OCI-LY7 (cell line): ENCODE measurements around the gene USP6NL.

Source experiments
- EZH2phosphoT487 ChIP-seq: fragments of 200-600 bp; sonication (generic); IDR thresholded peaks from 2 replicates; pipeline ENCODE4 v1.6.1; 2018; ENCODE audit warnings: low read depth, borderline replicate concordance, mild to moderate bottlenecking, mixed run types, antibody characterized with exemption, low read length, moderate library complexity, mixed read lengths
- TF ChIP-seq, protein P1 (sequence below): fragments of 200-600 bp; sonication (generic); conservative IDR thresholded peaks from 2 replicates; pipeline ENCODE4 v1.5.1; 2014; ENCODE audit warnings: mild to moderate bottlenecking, antibody characterized with exemption, low read length, moderate library complexity, mixed read lengths

GRCh38 chr10:11504566-11505285 is 106.7 kb downstream of the USP6NL start:
- TF ChIP-seq, protein P1, sequence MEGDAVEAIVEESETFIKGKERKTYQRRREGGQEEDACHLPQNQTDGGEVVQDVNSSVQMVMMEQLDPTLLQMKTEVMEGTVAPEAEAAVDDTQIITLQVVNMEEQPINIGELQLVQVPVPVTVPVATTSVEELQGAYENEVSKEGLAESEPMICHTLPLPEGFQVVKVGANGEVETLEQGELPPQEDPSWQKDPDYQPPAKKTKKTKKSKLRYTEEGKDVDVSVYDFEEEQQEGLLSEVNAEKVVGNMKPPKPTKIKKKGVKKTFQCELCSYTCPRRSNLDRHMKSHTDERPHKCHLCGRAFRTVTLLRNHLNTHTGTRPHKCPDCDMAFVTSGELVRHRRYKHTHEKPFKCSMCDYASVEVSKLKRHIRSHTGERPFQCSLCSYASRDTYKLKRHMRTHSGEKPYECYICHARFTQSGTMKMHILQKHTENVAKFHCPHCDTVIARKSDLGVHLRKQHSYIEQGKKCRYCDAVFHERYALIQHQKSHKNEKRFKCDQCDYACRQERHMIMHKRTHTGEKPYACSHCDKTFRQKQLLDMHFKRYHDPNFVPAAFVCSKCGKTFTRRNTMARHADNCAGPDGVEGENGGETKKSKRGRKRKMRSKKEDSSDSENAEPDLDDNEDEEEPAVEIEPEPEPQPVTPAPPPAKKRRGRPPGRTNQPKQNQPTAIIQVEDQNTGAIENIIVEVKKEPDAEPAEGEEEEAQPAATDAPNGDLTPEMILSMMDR = no peak
- TF ChIP-seq EZH2phosphoT487 = no peak
